Progenitor cell of endocrine pancreas (in vitro differentiated cells): Measurements from ENCODE around the gene KCNK15. TPM values are rescaled to one million over a fixed set of nuclear protein-coding genes. Genes with fewer than 3 reads are reported as not detected.

Source experiments
- DNase-seq: peaks from one replicate; pipeline ENCODE4 v3.0.0; 2021; ENCODE audit warnings: low spot score; ENCODE audit not compliant: unreplicated experiment
- H3K27ac Mint-ChIP-seq: 2 replicates; pipeline ENCODE4 v1.8.0; 2021; ENCODE audit warnings: mild to moderate bottlenecking, moderate library complexity, mixed read lengths
- H3K27me3 Mint-ChIP-seq: 2 replicates; pipeline ENCODE4 v1.8.0; 2021; ENCODE audit warnings: mixed read lengths
- H3K36me3 Mint-ChIP-seq: 2 replicates; pipeline ENCODE4 v1.8.0; 2022; ENCODE audit warnings: mixed read lengths; ENCODE audit not compliant: insufficient read depth
- H3K4me1 Mint-ChIP-seq: 2 replicates; pipeline ENCODE4 v1.8.0; 2021; ENCODE audit warnings: low read depth, mixed read lengths
- H3K4me3 Mint-ChIP-seq: 2 replicates; pipeline ENCODE4 v1.8.0; 2021; ENCODE audit warnings: low read depth, mild to moderate bottlenecking, moderate library complexity, mixed read lengths
- H3K9me3 Mint-ChIP-seq: 2 replicates; pipeline ENCODE4 v1.8.0; 2021; ENCODE audit warnings: low read depth, mixed read lengths
- total RNA-seq: library from RNA; stranded (reverse); gene quantifications from 2 replicates; pipeline ENCODE4 v1.2.1, GENCODE V29; 2021
- TF ChIP-seq, protein P1 (sequence below): fragments of 200-600 bp; sonication (generic); IDR thresholded peaks from one replicate; pipeline ENCODE4 v1.5.0; 2021; ENCODE audit warnings: antibody characterized with exemption, mild to moderate bottlenecking; ENCODE audit not compliant: unreplicated experiment

KCNK15 gene
- total RNA-seq, 1 donor from 2014 or later = 0.22 TPM

DNA sequence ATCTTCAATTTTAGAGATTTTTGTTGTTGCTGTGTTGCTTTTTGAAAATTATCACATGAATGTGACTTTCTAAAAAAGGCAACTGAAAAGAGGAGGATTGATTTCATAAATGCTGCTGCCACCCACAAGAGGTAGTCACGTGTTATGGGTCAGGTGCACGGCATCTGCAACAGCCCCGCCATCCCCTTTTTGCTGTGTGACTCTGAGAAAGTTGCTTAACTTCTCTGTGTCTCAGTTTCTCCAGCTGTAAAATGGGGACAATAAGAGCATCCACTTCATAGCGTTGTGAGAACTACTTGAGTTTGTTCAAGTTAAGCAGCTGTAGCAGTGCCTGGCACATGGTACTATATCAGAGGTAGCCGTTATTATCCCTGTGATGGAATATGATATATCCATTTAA, 19.8 kb upstream of the KCNK15 start:
- Mint-ChIP-seq H3K27ac (no peak overlapping the region), H3K9me3 (no peaks in the 10 kb centered on the region), H3K36me3 (no peaks in the 10 kb centered on the region), H3K27me3 (peaks cover 5% of the 10 kb centered on the region), H3K4me1 (peaks cover 2% of the 10 kb centered on the region), H3K4me3 (no peak overlapping the region)
- no peak for DNase-seq
- TF ChIP-seq, protein P1, sequence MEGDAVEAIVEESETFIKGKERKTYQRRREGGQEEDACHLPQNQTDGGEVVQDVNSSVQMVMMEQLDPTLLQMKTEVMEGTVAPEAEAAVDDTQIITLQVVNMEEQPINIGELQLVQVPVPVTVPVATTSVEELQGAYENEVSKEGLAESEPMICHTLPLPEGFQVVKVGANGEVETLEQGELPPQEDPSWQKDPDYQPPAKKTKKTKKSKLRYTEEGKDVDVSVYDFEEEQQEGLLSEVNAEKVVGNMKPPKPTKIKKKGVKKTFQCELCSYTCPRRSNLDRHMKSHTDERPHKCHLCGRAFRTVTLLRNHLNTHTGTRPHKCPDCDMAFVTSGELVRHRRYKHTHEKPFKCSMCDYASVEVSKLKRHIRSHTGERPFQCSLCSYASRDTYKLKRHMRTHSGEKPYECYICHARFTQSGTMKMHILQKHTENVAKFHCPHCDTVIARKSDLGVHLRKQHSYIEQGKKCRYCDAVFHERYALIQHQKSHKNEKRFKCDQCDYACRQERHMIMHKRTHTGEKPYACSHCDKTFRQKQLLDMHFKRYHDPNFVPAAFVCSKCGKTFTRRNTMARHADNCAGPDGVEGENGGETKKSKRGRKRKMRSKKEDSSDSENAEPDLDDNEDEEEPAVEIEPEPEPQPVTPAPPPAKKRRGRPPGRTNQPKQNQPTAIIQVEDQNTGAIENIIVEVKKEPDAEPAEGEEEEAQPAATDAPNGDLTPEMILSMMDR = no peak

DNA sequence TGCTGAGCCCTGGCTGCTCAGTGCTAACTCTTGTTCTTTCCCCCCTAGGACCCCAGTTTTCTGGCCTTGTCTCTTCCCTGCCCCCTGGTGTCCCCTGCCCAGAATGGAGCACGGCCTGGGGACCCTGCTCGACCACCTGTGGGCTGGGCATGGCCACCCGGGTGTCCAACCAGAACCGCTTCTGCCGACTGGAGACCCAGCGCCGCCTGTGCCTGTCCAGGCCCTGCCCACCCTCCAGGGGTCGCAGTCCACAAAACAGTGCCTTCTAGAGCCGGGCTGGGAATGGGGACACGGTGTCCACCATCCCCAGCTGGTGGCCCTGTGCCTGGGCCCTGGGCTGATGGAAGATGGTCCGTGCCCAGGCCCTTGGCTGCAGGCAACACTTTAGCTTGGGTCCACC, 18.6 kb upstream of the KCNK15 start:
- TF ChIP-seq, protein P1 = no peak
- Mint-ChIP-seq H3K4me1 (peaks cover 3% of the 10 kb centered on the region), H3K9me3 (no peaks in the 10 kb centered on the region), H3K4me3 (no peak overlapping the region), H3K27ac (no peak overlapping the region), H3K27me3 (peaks cover 5% of the 10 kb centered on the region), H3K36me3 (no peaks in the 10 kb centered on the region)
- DNase-seq = no peak

DNA sequence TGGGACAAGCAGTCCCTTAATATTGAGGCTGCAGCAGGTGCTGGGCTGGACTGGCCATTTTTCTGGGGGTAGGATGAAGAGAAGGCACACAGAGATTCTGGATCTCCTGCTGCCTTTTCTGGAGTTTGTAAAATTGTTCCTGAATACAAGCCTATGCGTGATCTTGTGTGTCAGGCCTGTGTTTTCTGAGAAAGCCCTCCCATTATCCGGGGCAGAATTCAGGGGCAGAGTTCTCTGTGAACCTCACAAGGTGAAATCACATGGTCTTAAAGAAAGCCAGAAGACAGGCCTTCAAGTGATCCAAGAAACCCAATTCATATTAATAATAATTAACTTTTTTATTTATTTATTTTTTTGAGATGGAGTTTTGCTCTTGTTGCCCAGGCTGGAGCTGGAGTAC, 18.0 kb upstream of the KCNK15 start:
- H3K36me3 Mint-ChIP-seq = no peaks in the 10 kb centered on the region
- TF ChIP-seq, protein P1 = no peak
- H3K27me3 Mint-ChIP-seq = peaks cover 4% of the 10 kb centered on the region
- no peak overlapping the region for H3K27ac Mint-ChIP-seq
- DNase-seq = no peak
- H3K4me1 Mint-ChIP-seq = peaks cover 7% of the 10 kb centered on the region
- H3K9me3 Mint-ChIP-seq = no peaks in the 10 kb centered on the region
- no peak overlapping the region for H3K4me3 Mint-ChIP-seq

DNA sequence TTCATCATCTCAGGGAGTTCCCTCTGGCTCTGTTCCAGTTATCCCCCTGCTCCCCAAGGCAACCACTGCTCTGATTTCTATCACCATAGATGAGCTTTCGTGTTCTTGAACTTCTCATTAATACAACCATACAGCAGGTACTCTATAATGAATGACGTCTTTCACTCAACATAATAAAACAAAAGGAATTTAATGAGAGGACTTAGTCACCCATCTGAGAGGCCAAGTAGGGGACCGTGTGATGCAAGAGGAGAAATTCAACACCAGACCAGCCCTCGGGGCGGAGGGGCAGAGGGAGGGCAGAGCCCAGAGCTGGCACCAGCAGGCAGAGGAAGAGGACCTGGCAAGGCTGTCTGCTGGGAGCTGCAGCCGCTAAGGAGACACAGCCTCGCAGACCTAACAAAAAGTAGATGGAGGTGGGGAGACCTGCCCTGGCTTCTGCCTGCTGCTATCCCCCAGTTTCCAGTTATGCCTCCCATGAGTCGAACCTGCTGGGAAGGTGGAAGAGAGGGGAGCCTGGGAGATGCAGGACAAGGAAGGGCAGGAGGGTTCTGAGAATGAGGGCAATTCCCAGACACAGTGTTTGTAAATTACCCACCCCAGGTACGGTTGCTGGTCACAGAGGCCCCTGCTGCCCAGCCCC, 16.7 kb upstream of the KCNK15 start:
- no peak for DNase-seq
- Mint-ChIP-seq H3K36me3 (no peaks in the 10 kb centered on the region), H3K4me1 (peaks cover 11% of the 10 kb centered on the region), H3K4me3 (no peak overlapping the region), H3K27me3 (peaks cover 10% of the 10 kb centered on the region), H3K27ac (peak overlapping the region; percentile 43), H3K9me3 (no peaks in the 10 kb centered on the region)
- TF ChIP-seq, protein P1 = no peak

DNA sequence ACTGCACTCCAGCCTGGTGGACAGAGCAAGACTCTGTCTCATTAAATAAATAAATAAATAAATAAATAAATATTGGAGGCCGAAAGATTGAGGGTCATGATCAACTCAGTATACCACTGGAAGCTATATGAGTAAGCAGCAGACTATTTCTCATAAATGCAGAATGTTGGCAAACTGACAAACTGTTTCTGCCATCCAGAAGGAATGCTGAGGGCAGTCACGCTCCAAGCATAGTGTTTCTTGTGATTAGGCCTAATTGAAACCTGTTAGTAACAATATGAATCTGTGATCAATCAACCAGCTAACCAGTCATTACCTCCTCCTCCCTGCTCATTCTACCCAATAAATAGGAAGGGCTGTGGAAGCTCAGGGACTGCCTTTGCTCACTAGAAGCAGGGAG, 15.2 kb upstream of the KCNK15 start:
- TF ChIP-seq, protein P1 = no peak
- H3K4me3 Mint-ChIP-seq = no peak overlapping the region
- H3K27ac Mint-ChIP-seq = no peak overlapping the region
- peaks cover 11% of the 10 kb centered on the region for H3K4me1 Mint-ChIP-seq
- no peaks in the 10 kb centered on the region for H3K36me3 Mint-ChIP-seq
- DNase-seq = no peak
- H3K27me3 Mint-ChIP-seq = peaks cover 15% of the 10 kb centered on the region
- no peaks in the 10 kb centered on the region for H3K9me3 Mint-ChIP-seq
